ENCODE results near the gene TBCK. TPM values are rescaled to one million over a fixed set of nuclear protein-coding genes. Genes with fewer than 3 reads are reported as not detected.
"Not testable (repeated sequence)": the region's sequence is repeated elsewhere in the genome, so short reads cannot be mapped to it uniquely, and the experiment has no call there.

TBCK gene
- polyA plus RNA-seq, 3 donors from 2014 or later = 7.2 to 19.5 (median 13.8) TPM

DNA sequence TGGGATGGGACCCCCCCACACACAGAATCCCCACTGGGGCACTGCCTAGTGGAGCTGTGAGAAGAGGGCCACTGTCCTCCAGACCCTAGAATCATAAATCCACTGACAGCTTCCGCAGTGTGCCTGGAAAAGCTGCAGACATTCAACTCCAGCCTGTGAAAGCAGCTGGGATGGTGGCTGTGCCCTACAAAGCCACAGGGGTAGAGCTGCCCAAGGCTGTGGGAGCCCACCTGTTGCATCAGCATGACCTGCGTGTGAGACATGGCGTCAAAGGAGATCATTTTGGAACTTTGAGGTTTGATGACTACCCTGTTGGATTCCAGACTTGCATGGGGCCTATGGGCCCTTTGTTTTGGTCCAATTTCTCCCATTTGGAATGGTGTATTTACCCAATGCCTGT lies 22.7 kb upstream of the TBCK start:
- DNase-seq = no peak
- Mint-ChIP-seq H3K27ac (no peak overlapping the region), H3K9me3 (peaks cover 0 to 7% (median 5%) of the 10 kb centered on the region in 6 donors), H3K4me3 (no peak overlapping the region), H3K27me3 (ENCODE audit: low read depth in 3 of 3) (peaks cover 0 to 1% (median 0%) of the 10 kb centered on the region in 3 donors), H3K4me1 (peaks cover 37 to 62% of the 10 kb centered on the region in 2 donors), H3K36me3 (peaks cover 42 to 61% (median 61%) of the 10 kb centered on the region in 3 donors)

DNA sequence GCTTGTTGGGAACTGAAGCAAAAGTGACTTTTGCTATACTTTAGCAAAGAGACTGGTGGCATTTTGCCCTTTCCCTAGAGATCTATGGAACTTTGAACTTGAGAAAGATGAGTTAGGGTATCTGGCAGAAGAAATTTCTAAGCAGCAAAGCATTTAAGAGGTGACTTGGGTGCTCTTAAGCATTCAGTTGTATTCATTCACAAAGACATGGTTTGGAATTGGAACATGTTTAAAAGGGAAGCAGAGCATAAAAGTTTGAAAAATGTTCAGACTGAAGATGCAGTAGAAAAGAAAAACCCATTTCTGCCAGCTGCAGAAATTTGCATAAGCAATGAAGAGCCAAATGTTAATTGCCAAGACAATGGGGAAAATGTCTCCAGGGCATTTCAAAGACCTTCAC lies 21.9 kb upstream of the TBCK start:
- H3K9me3 Mint-ChIP-seq = peaks cover 0 to 7% (median 5%) of the 10 kb centered on the region in 6 donors
- DNase-seq = no peak
- H3K4me3 Mint-ChIP-seq = no peak overlapping the region
- peaks cover 46 to 66% (median 64%) of the 10 kb centered on the region in 3 donors for H3K36me3 Mint-ChIP-seq
- no peak overlapping the region for H3K27ac Mint-ChIP-seq
- peaks cover 33 to 58% of the 10 kb centered on the region in 2 donors for H3K4me1 Mint-ChIP-seq
- H3K27me3 Mint-ChIP-seq (ENCODE audit: low read depth in 3 of 3) = peaks cover 0 to 1% (median 0%) of the 10 kb centered on the region in 3 donors

DNA sequence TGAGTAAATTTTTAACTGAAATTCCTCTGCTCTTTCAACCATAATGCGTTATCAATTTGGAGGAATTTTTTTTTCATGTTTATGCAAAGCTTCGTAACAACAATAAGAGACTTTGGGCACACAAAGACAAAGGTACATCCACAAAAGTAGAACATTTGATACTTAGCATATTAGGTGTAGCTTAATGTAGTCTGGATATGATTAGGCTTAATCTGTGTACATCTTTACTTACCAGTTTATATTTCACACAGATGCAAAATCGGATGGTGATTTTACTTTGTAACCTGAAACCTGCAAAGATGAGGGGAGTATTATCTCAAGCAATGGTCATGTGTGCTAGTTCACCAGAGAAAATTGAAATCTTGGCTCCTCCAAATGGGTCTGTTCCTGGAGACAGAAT lies 20.6 kb upstream of the TBCK start:
- Mint-ChIP-seq H3K36me3 (peaks cover 54 to 76% (median 65%) of the 10 kb centered on the region in 3 donors), H3K4me1 (peaks cover 23 to 45% of the 10 kb centered on the region in 2 donors), H3K4me3 (no peak overlapping the region), H3K9me3 (peaks cover 0 to 7% (median 5%) of the 10 kb centered on the region in 6 donors), H3K27me3 (ENCODE audit: low read depth in 3 of 3) (peaks cover 0 to 1% (median 0%) of the 10 kb centered on the region in 3 donors), H3K27ac (no peak overlapping the region)
- DNase-seq = no peak

DNA sequence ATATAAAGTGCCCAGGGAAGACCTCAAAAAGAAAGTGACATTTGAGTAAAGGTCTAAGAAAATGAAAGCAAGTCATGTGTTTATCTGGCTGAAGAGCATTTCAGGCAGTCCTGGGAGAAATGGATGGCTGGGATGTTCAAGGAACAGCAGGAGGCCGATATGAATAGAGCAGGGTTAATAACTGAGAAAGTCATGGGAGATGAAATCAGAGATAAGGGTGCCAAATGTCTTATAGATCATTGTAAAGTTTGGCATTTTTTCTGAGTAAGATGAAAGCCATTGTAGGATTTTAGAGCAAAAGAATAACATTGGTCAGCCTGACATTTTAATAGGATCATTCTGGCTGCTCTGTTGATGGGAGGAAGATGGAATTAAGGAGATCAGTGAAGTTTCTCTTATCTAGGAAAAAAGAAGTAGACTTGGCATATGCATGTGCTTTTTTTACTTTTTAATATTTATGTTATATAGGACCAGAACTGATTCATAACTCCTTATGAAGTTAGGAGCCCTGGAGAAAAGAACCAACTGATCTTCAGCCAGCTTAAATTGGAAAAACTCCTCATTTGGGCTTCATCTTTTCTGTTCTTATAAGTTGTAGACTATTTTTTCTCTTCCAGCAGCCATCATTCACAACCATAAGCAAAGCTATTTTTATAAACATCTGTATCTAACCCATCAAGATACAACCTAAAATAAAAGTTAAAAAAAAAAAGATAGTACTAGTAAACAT lies 18.9 kb upstream of the TBCK start:
- Mint-ChIP-seq H3K9me3 (peaks cover 0 to 7% (median 5%) of the 10 kb centered on the region in 6 donors), H3K27me3 (ENCODE audit: low read depth in 3 of 3) (peaks cover 0 to 1% (median 0%) of the 10 kb centered on the region in 3 donors), H3K4me3 (no peak overlapping the region), H3K27ac (peak overlapping the region in 3 of 6 donors; percentile 1 to 56 (median 50)), H3K36me3 (peaks cover 49 to 74% (median 55%) of the 10 kb centered on the region in 3 donors), H3K4me1 (peaks cover 7 to 33% of the 10 kb centered on the region in 2 donors)
- no peak for DNase-seq

DNA sequence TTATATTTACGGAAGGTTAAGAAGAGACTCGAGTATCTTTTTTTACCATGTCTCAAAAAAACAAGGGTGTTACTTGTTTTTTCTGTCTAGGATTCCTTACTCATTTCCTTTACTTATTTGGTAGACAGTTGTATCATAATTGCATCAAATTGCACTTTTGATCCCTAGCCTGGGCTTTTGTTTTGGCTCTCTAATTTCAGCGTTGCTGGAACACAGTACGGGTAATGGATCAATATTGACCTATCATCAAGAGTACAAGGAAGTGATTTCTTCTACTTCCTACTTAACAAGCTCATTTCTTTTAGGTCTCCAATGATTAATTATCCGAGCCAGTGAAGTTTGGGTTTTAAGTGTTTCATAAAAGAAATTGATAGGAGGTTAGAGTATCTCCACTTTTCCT lies 17.2 kb upstream of the TBCK start:
- no peak for DNase-seq
- Mint-ChIP-seq H3K4me1 (peaks cover 0 to 24% of the 10 kb centered on the region in 2 donors), H3K27ac (no peak overlapping the region), H3K36me3 (peaks cover 33 to 66% (median 52%) of the 10 kb centered on the region in 3 donors), H3K27me3 (ENCODE audit: low read depth in 3 of 3) (no peaks in the 10 kb centered on the region), H3K9me3 (peaks cover 0 to 7% (median 5%) of the 10 kb centered on the region in 6 donors), H3K4me3 (no peak overlapping the region)

DNA sequence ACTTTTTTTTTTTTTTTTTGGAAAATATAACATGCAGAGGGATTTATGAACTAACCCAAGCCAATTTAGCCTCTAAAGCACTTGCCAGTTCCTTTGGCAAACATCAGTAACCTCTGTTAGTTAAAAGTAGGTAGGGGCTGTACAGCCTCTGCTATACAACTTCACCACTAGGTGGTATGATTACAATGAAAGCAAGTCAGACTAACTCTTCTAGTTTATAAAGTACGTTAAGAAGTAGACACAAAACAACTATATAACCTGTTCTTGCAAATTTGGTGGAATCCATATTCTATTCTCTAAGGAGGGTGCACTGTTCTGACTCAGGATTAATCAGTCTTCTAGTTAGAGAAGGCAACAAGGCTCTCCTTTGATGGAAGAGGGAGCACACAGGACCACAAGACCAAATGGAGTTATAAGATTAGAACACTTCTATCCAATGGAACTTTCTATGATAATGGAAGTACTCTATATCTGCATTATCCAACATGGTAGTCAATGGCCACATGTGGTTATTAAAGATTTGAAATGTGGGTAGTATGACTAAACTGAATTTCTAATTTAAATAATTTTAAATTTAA lies 13.1 kb upstream of the TBCK start:
- H3K4me1 Mint-ChIP-seq = peaks cover 0 to 12% of the 10 kb centered on the region in 2 donors
- H3K36me3 Mint-ChIP-seq = peaks cover 9 to 48% (median 42%) of the 10 kb centered on the region in 3 donors
- peak overlapping the region in 1 of 6 donors; percentile 69 for H3K27ac Mint-ChIP-seq
- no peaks in the 10 kb centered on the region for H3K9me3 Mint-ChIP-seq
- DNase-seq = peak in 1 of 3 donors; percentile 19
- H3K4me3 Mint-ChIP-seq = no peak overlapping the region
- no peaks in the 10 kb centered on the region for H3K27me3 Mint-ChIP-seq (ENCODE audit: low read depth in 3 of 3)

DNA sequence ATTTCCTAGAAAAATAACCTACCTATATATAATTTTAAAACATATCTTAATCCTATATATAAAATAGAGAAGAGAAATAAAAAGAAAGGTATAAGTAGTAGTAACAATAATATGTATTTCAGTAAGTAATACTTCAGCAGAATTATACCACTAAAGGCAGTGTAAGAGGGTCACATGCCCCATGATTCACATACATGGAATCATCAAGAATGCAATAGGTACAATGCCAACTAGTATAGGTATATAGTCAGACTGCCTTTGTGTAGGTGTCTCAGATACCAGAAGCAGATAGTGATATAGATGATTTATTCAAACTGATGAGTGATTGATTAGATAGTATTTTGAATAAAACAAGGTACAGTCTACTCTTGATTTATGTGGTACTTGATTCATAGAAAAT lies 9.8 kb upstream of the TBCK start:
- Mint-ChIP-seq H3K4me3 (no peak overlapping the region), H3K27ac (no peak overlapping the region), H3K9me3 (no peaks in the 10 kb centered on the region), H3K36me3 (peaks cover 5 to 23% (median 23%) of the 10 kb centered on the region in 3 donors), H3K4me1 (peaks cover 0 to 18% of the 10 kb centered on the region in 2 donors), H3K27me3 (ENCODE audit: low read depth in 3 of 3) (no peaks in the 10 kb centered on the region)
- DNase-seq = no peak

DNA sequence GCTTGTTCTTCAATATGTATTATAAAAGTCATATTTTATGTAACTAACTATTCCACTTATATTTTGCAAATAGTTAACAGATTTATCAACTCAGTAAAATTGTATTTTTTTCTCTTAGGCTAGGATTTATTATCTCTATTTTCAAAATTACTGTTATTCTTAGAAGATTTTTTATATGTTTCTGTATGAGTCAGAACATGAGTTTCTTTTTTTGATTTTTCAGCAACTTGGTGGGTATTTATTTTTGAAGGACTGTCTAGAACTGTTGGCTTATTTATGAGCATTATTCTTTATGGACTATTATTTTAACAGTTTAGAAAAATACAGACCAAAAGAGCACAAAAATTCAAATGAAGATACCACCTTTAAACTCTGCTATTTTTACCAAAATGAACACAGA lies 7.1 kb upstream of the TBCK start:
- H3K4me1 Mint-ChIP-seq = peaks cover 10 to 13% of the 10 kb centered on the region in 2 donors
- no peak overlapping the region for H3K4me3 Mint-ChIP-seq
- H3K9me3 Mint-ChIP-seq = no peaks in the 10 kb centered on the region
- no peak for DNase-seq
- no peaks in the 10 kb centered on the region for H3K27me3 Mint-ChIP-seq (ENCODE audit: low read depth in 3 of 3)
- H3K27ac Mint-ChIP-seq = peak overlapping the region in 3 of 6 donors; percentile 7 to 57 (median 49)
- H3K36me3 Mint-ChIP-seq = peaks cover 12 to 18% (median 14%) of the 10 kb centered on the region in 3 donors

DNA sequence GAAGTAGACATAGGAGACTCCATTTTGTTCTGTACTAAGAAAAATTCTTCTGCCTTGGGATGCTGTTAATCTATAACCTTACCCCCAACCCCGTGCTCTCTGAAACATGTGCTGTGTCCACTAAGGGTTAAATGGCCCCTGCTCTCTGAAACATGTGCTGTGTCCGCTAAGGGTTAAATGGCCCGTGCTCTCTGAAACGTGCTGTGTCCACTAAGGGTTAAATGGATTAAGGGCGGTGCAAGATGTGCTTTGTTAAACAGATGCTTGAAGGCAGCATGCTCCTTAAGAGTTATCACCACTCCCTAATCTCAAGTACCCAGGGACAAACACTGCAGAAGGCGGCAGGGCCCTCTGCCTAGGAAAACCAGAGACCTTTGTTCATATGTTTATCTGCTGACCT lies 5.8 kb upstream of the TBCK start:
- H3K27me3 Mint-ChIP-seq (ENCODE audit: low read depth in 3 of 3); DNase-seq; H3K36me3 Mint-ChIP-seq; H3K4me3 Mint-ChIP-seq; H3K27ac Mint-ChIP-seq; H3K9me3 Mint-ChIP-seq: not testable (repeated sequence)
- peaks cover 11 to 13% of the 10 kb centered on the region in 2 donors for H3K4me1 Mint-ChIP-seq

DNA sequence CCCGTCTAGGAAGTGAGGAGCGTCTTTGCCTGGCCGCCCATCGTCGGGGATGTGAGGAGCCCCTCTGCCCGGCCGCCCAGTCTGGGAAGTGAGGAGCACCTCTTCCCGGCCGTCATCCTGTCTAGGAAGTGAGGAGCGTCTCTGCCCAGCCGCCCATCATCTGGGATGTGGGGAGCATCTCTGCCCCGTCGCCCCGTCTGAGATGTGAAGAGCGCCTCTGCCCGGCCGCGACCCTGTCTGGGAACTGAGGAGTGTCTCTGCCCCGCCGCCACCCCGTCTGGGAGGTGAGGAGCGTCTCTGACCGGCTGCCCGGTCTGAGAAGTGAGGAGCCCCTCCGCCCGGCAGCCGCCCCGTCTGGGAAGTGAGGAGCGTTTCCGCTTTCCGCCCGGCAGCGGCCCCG lies 5.2 kb upstream of the TBCK start:
- not testable (repeated sequence) for DNase-seq; H3K27me3 Mint-ChIP-seq (ENCODE audit: low read depth in 3 of 3); H3K27ac Mint-ChIP-seq; H3K9me3 Mint-ChIP-seq; H3K36me3 Mint-ChIP-seq; H3K4me3 Mint-ChIP-seq
- H3K4me1 Mint-ChIP-seq = peaks cover 11 to 13% of the 10 kb centered on the region in 2 donors

DNA sequence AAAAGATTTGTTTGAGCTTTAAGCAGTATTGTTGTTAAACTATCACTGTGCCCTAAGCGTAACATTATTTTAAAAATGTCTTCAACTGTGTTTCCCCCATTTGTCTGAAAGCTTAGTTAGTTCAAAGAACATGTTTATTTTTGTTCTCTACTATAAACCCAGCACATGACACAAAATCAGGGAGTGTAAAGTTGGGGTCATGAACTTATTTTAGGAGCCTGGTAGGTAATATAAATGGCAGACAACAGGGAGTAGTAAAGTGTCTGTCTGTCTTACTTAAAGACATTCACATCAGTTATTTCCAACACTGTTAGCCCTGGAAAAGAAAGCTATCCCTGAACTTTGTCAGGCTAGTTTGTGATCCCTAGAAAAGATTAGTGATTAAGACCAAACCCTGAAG lies 4.2 kb upstream of the TBCK start:
- Mint-ChIP-seq H3K36me3 (peaks cover 5 to 7% (median 6%) of the 10 kb centered on the region in 3 donors), H3K27me3 (ENCODE audit: low read depth in 3 of 3) (peaks cover 0 to 3% (median 2%) of the 10 kb centered on the region in 3 donors)

DNA sequence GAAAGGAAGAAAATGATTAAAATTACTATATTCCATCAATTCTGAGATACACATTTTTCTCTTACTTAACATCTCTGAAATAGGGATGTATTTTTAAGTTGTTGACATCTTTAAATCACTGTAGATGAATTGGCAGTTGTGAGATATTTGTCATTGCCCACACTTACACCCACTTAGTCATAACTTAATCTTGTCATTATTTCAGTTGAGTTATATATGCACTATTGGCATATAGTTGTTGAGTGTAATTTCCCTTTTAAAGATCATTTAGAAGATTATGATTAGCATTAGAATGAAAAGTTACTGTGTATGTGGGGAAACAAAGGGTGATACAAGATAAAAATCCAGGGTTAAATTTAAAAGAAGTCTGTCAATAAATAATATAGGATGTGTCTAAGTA lies 2.5 kb upstream of the TBCK start:
- no peak for DNase-seq
- peaks cover 5 to 7% (median 6%) of the 10 kb centered on the region in 3 donors for H3K36me3 Mint-ChIP-seq
- peaks cover 12 to 14% of the 10 kb centered on the region in 2 donors for H3K4me1 Mint-ChIP-seq
- H3K27me3 Mint-ChIP-seq (ENCODE audit: low read depth in 3 of 3) = peaks cover 0 to 3% (median 2%) of the 10 kb centered on the region in 3 donors
- H3K9me3 Mint-ChIP-seq = no peaks in the 10 kb centered on the region
- H3K4me3 Mint-ChIP-seq = no peak overlapping the region
- peak overlapping the region in 3 of 6 donors; percentile 63 to 73 (median 66) for H3K27ac Mint-ChIP-seq

More for the DNA sequence above, 4.2 kb upstream of the TBCK start:
- peak overlapping the region in 1 of 6 donors; percentile 39 for H3K27ac Mint-ChIP-seq
- no peaks in the 10 kb centered on the region for H3K9me3 Mint-ChIP-seq
- peaks cover 11 to 13% of the 10 kb centered on the region in 2 donors for H3K4me1 Mint-ChIP-seq
- DNase-seq = no peak
- no peak overlapping the region for H3K4me3 Mint-ChIP-seq

DNA sequence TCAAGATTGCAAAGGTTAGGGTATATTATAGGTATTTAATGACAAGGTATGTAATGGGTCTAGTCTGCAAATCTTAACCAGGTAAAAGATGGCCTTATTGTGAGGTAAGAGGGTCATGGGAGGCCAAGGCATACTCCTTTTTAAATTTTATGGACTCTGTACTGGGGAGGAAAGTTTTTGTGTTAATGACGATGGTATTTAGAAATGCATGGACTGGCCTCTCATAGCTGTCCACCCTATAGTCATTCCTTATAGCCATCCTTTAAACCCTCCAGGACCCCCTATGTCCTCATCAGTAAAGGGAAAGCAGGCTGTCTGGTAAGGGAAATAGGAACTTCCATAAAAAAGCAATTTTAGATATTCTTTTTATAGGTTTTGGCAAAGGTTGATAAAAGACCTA lies 1.8 kb upstream of the TBCK start:
- H3K4me1 Mint-ChIP-seq = peaks cover 13 to 14% of the 10 kb centered on the region in 2 donors
- H3K4me3 Mint-ChIP-seq = no peak overlapping the region
- peaks cover 5 to 7% (median 6%) of the 10 kb centered on the region in 3 donors for H3K36me3 Mint-ChIP-seq
- no peak overlapping the region for H3K27ac Mint-ChIP-seq
- no peak for DNase-seq
- peaks cover 0 to 3% (median 2%) of the 10 kb centered on the region in 3 donors for H3K27me3 Mint-ChIP-seq (ENCODE audit: low read depth in 3 of 3)
- no peaks in the 10 kb centered on the region for H3K9me3 Mint-ChIP-seq

DNA sequence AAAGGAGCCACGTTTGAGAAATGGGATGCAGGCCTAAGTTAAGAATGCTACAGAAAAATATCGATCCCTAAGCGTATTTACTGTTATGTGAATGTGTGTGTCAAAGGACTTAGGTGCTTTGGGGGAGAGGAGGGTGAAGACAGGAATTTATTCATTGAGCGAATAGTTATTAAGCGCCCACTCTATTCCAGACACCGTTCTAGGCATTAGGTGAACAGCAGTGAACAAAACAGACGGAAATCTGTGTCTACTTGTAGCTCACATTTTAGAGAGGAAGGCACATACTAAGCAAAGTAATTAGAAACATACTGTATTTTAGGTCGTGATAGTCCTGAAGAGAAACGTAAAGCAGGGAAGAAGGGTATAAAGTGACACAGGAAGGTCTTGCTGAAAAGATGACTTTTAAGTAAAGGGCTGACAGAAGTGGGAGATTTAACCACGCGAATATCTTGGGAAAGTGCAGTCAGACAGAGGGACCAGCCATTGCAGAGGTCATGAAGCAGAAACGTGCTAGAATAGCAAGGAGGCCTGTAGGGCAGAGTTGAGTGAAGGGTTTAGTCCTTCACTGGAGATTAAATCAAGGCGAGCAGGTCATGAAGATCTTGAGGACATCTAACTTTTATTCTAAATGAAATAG lies 882 bp upstream of the TBCK start:
- H3K4me3 Mint-ChIP-seq = no peak overlapping the region

More for the DNA sequence above, 882 bp upstream of the TBCK start:
- Mint-ChIP-seq H3K9me3 (no peaks in the 10 kb centered on the region), H3K27ac (no peak overlapping the region), H3K4me1 (peaks cover 13 to 14% of the 10 kb centered on the region in 2 donors), H3K27me3 (ENCODE audit: low read depth in 3 of 3) (peaks cover 0 to 3% (median 2%) of the 10 kb centered on the region in 3 donors), H3K36me3 (peaks cover 5 to 7% (median 6%) of the 10 kb centered on the region in 3 donors)
- DNase-seq = no peak
